GM12801 (cell line): Measurements from ENCODE around the gene TRAPPC2L.

Experiments used
- CTCF ChIP-seq: IDR thresholded peaks from one replicate; pipeline ENCODE4 v1.5.1; 2011; ENCODE audit warnings: control low read depth; ENCODE audit not compliant: insufficient read length; ENCODE audit errors: extremely low read depth

TRAPPC2L gene

GRCh38 chr16:88882358-88883030 lies 25.6 kb downstream of the TRAPPC2L start:
- TF ChIP-seq CTCF = no peak

- TF ChIP-seq CTCF = no peak
Measured at GRCh38 chr16:88883117-88883895, 26.4 kb downstream of the TRAPPC2L start.

- TF ChIP-seq CTCF = no peak
Measured at GRCh38 chr16:88883946-88884345, 27.0 kb downstream of the TRAPPC2L start.

GRCh38 chr16:88884569-88885271 lies 27.8 kb downstream of the TRAPPC2L start:
- no peak for TF ChIP-seq CTCF

GRCh38 chr16:88885693-88886280 lies 28.9 kb downstream of the TRAPPC2L start:
- no peak for TF ChIP-seq CTCF

GRCh38 chr16:88886420-88886844 lies 29.5 kb downstream of the TRAPPC2L start:
- TF ChIP-seq CTCF = no peak
